Thyroid gland (tissue), 4 donors: ENCODE data around the gene LGALS1.
"Not testable (repeated sequence)": the region's sequence is repeated elsewhere in the genome, so short reads cannot be mapped to it uniquely, and the experiment has no call there.

Experiments
- CTCF ChIP-seq, 6 experiments: fragments of 200-600 bp in 3 of 6; fragments of 450-650 bp in 3 of 6; sonication (generic) in 3 of 6; IDR thresholded peaks; one replicate each; pipeline ENCODE4 v1.5.1; 2016 to 2019; ENCODE audit warnings: antibody characterized with exemption in 6 of 6, mild to moderate bottlenecking in 2 of 6, inconsistent platforms in 1 of 6, moderate library complexity in 1 of 6
- POLR2A ChIP-seq, 2 donors: fragments of 450-650 bp; IDR thresholded peaks; one replicate each; pipeline ENCODE4 v1.6.1; 2017; ENCODE audit warnings: antibody characterized with exemption in 2 of 2, mild to moderate bottlenecking in 2 of 2, moderate library complexity in 1 of 2

- TF ChIP-seq CTCF, POLR2A (IDR thresholded peaks at IDR 0.05): not testable (repeated sequence)
These were observed 18.9 kb upstream of the LGALS1 start for GRCh38 chr22:37656583-37656982.
